Astrocyte of the hippocampus (primary cell): ENCODE measurements around the gene INTS13.
"Not testable (repeated sequence)": the region's sequence is repeated elsewhere in the genome, so short reads cannot be mapped to it uniquely, and the experiment has no call there.

Source experiments
- DNase-seq: peaks from one replicate; pipeline ENCODE4 v3.0.0; 2011; ENCODE audit warnings: low read depth, low spot score

The INTS13 gene

DNA sequence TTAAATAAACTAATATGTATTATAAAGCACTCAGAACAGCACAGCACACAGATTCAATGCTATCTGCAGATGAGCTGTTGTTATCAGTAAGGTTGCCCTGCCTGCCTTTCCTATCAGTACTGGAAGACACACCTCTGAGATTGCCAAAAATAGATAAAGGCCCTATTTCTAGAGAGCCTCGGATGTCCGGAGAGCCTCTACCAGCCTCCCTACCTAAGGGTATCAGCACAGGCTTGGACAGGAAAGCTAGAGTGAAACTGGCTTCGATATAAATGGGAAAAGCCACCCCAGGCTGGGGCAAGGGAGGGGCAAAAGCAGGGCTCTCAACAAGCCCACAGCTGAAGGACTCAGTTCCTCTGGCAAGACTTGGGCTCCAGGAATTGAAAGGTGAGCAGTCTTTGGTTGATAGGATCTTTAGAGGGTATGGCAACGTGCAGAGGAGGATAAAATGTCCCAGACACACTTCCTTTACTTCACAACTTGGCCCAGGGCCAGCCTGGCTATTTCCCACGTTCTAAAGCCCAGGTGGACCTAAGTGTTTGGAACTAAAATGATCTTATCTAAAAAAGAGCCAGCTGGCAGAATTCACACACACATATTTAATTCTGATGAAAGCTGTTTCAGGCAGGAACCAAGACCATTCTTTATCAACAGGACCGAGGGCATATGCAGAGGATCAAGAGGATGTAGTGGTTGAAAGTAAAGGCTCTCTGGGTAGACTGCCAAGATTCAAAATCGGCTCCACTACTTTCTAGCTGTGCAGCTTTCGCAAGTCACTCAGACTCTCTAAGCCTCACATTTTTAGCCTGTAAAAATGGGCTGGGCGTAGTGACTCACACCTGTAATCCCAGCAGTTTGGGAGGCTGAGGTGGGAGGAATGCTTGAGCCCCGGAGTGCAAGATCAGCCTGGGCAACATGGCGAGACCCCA lies 67.0 kb downstream of the INTS13 start:
- peak; percentile 25 for DNase-seq

DNA sequence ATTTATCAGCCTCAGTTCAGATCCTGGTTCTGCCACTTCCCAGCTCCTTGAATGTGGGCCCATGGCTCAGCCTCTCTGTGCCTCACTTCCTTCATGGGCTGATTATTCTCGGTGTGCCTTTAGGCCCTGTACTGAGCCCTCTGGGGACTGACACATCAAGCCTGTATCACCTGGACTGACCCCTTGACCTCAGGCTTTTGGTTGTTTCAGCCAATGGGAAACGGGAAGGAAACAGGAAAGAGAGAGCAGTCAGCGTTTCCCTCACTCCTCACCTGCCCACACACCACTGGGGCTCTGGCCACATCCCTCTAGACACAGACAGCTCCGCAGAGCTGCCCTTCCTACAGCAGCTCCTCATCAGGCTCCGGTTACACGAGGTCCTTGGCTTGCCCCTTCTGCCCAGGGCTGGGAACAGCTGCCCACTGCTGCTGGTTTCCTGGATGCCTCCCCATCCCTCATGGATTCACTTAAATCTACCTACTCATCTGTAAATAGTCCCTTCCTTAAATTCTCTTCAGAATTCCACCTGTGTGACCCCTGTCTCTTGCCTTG lies 67.8 kb downstream of the INTS13 start:
- no peak for DNase-seq

GRCh38 chr12:26869104-26869494 lies 68.7 kb downstream of the INTS13 start:
- no peak for DNase-seq

DNA sequence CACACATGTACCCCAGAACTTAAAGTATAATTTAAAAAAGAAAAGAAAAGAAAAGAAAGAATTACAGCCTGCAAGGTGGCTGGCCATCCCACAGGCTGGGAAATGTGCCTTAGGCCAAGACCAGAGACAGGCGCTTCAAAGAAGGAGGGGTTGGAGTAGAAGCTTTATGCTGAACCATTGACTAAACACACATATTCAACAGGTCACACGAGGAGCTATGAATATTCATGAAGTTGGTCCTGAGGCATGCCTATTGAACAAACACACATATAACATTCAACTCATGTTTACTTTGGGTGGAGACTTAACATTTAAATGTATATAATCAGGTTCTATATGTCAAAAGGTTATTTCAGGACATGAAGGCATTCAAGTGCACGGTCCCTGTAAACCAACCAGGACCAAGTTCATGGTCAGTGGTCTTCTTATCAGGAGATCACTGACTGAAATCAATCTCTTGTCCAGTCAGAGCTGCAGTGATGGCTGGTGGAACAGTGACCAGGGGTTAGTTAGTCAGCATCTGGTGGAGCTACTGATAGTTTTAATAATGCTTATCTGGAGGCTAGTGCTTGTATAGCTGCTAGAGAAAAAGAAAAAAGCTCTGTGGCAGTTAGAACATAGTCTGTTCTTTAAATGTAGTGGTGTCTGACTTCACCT lies 69.2 kb downstream of the INTS13 start:
- DNase-seq, result no peak

GRCh38 chr12:26867080-26867479 lies 70.7 kb downstream of the INTS13 start:
- no peak for DNase-seq

DNA sequence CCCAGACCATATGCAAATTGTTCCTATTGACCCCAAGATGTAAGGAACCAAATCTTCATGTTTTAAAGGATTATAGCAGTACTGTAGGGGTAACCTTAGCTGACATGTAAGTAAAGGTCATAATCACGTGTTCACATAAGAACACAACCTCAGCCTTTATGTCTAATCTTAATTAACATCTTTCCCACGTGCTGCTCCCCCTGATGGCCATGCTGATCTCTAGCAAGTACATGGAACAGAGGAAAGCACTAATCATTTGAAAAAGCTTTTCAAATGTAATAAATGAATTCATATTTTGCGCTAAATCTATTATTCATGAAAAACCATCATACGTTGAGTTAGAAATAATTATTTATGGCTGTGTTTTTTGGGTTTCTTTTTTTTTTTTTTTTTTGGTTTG lies 74.3 kb downstream of the INTS13 start:
- no peak for DNase-seq

- DNase-seq, result not testable (repeated sequence)
These were observed 75.0 kb downstream of the INTS13 start for GRCh38 chr12:26862787-26863186.

DNA sequence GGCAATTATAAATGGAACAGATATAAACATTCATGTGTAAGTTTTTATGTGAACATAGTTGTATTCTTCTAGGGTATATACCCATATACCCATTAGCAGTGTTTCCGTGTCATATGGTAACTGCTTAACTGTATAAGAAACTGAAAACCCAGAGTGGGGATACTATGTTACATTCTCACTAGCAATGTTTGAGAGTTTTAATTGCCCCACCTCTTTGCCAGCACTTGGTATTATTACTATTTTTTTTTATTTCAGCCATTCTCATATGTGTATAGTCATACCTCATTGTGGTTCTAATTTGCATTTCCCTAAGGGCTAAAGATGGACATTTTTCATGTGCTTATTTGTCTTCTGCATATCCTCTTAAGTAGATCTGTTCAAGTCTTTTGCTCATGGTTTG lies 76.1 kb downstream of the INTS13 start:
- DNase-seq, result no peak

- no peak for DNase-seq
These were observed 80.2 kb downstream of the INTS13 start for GRCh38 chr12:26857465-26858176.

GRCh38 chr12:26855337-26855736 lies 82.4 kb downstream of the INTS13 start:
- DNase-seq, result no peak
